GM18909 (cell line): Measurements from ENCODE around the gene GLP1R.

Source experiments
- ATAC-seq: cut with Tn5 transposase; IDR thresholded peaks from one replicate; pipeline ENCODE4 v1.9.1; 2021; ENCODE audit warnings: mild to moderate bottlenecking; ENCODE audit not compliant: unreplicated experiment, poor library complexity

The GLP1R gene

GRCh38 chr6:39061182-39061581, 12.6 kb downstream of the GLP1R start:
- ATAC-seq = no peak

GRCh38 chr6:39061588-39061987, 13.0 kb downstream of the GLP1R start:
- no peak for ATAC-seq

DNA sequence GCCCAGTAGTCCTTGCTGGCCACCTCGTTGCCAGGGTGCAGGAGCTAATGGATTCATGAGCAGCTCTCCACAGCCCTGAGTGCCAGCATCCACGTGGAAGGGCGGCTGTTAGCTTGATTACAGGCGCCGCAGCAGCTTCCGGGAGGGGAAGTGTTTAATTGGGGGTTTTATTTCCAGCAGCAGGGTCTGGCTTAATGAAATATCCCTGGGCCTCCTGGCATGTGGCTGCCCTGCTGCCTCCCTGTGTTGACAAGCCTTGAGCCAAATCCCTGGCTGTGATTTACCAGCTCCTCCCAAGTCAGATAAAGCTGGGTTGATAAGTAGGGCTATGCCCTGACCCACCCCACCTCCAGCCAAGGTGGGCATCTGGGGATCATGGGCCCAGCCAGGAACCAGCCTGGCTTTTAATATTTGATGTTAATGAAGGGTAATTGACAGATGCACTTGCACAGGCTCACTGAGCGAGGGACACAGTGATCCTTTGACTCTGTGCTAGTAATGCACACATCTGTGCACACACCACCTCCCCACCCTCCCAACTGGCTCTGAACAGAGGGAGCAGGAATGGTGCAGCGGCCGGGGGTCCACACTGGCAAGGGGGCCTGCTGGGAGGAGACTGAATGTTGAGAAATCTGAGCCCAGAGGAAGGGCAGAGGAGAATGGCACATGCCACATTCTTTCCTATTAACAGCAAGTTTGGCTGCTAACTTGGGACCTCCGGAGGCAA, 13.6 kb downstream of the GLP1R start:
- ATAC-seq = no peak

GRCh38 chr6:39063526-39063925, 14.9 kb downstream of the GLP1R start:
- ATAC-seq = no peak

DNA sequence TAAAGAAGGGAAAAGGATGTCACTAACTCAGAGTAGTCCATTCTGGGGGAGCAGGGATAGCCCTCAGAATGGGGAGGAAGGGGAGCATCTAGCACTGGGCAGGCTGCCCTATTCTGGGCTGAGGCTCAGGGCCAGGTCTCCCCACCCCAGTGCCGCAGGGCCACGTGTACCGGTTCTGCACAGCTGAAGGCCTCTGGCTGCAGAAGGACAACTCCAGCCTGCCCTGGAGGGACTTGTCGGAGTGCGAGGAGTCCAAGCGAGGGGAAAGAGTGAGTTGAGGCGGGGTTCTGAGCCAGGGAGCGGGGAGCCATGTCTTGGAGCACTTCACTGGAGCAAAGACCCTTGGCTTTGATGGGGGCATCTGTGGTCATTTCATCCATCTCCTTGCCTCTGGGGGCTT, 17.0 kb downstream of the GLP1R start:
- ATAC-seq = no peak

GRCh38 chr6:39068391-39068790, 19.8 kb downstream of the GLP1R start:
- no peak for ATAC-seq

DNA sequence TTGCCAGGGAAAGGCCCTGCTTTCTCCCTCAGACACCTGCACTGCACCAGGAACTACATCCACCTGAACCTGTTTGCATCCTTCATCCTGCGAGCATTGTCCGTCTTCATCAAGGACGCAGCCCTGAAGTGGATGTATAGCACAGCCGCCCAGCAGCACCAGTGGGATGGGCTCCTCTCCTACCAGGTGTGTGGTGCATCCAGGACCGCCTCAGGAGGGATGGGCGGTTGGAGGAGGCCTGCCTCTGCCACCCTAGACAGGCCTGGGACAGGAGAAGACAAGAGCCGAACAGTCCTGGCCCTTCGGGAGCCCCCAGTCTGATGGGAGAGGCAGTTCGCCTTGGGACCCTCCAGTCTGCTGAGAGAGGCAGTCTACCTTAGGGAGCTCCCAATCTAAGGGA, 24.2 kb downstream of the GLP1R start:
- ATAC-seq = no peak

- no peak for ATAC-seq
Observed at GRCh38 chr6:39073471-39074355, 25.1 kb downstream of the GLP1R start.

GRCh38 chr6:39074486-39074885, 25.9 kb downstream of the GLP1R start:
- ATAC-seq = no peak

- no peak for ATAC-seq
Observed at GRCh38 chr6:39075010-39075686, 26.6 kb downstream of the GLP1R start.

DNA sequence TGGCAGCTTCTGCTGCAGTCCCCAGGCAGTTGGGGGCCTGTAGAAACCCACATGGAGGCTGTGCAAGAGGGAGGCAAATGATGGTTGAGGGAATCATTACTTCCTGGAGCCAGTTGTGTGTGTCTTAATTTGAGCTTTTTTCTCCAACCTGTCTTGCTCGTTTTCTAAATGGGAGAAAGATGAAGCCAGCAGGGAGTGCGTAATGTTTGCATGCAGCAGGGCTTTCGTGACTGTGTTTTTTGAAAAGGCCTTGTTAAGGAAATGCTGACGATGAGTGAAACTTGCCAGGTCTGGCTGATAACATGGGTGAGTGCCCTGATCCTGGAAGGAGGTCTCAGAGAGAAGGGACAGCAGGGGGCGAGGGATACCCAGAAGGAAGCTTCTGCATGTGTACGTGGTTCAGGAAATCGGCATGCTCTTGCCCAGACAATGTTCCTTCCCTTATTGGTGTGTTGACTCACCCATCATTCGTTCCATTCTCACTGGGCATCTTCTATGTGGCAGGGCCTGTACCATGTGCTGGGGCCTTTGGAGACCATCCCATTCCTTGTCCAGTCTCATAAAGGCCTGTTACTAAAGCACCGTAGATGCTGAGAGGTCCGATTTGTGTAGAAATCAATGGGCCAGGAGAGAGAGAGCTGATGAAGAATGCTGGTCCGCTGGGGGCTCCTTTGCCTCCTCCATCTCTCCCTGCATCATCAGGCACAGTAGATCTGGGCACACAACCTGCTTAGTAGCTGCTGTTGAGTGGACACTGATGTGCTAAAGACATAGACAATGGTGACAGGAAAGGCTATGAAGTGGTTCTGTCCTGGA, 27.4 kb downstream of the GLP1R start:
- ATAC-seq = no peak

DNA sequence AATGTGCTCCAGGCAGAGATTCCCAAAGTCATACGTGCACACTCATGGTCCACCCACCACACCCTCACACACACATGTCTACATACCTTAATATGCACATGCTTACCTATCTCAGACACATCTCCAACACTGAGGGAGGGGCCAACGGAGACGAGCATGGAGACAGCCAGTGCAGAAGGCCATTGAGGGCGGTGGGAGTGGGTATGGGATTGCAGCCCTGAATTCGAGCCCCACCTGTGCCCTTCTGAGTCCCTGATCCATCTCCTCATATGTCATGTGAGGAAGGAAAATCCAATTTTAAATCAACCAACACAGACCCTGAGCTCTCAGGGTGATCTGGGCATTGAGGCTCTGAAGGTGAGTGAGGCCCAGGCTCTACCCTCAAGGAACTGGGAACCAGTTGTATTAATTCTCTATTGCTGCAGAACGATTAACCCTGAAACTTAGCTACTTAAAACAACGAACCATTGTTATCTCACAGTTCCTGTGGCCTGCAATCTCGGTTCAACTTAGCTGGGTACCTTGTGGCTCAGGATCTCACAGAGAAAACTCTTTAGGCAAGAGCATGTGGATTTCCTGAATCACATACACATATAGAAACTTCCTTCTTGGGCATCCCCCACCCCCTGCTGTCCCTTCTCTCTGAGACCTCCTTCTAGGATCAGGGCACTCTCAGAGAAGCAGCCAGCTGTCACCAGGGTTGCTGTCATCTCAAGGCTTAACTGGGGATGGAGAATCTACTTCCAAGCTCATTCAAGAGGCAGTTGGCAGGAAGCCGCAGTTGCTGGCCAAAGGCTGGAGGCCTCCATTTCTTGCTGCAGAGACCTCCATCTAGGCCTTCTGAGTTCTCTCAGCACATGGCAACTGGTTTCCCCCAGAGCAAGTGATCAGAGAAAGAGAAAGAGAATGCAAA, 28.3 kb downstream of the GLP1R start:
- ATAC-seq = no peak

DNA sequence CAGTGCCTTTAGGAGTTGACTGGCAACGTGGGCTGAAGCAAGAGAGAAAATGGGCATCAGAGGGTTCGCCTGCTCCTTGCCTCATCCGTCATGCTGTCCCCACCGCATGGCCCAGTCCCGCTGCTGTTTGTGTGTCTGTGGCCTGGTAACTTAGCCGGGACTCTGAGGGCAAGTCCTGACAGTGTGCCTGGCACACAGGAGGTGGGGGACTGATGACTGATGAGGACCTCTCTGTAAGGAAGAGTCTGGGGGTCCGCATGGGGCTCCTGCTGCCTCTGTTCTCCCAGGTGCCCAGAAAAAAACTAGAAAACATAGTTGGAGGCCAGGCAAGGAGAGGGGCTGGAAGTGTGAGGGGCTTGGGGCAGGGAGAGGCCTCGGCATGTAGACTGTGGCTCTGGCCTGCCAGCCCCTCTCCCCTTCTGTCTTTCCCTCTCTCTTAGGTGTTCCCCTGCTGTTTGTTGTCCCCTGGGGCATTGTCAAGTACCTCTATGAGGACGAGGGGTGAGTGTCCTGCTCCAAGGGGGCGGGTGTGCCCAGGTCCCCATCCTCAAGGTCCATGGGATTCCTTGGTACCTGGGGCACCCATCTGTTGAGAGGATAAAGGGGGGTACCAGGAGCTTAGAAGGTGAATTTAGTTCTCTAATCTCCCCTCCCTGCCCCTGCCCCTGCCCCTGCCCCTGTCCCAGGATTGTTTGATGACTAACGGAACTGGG, 29.5 kb downstream of the GLP1R start:
- no peak for ATAC-seq

DNA sequence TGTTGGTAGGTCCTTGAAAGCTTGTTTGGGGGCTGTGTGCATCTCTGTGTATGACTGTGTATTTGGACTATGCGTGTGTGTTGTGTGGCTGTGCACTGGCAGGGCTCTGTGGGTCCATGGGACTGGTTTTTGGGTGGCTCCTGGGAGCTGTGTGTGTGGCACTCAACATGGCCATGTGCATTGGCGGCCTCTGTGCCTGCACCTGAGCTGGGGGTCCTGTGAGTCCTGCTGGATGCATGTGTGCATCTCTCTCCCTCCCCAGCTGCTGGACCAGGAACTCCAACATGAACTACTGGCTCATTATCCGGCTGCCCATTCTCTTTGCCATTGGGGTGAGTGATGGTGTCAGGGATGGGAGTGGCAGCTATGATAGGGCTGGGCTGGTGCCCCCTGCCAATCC, 30.1 kb downstream of the GLP1R start:
- ATAC-seq = no peak

DNA sequence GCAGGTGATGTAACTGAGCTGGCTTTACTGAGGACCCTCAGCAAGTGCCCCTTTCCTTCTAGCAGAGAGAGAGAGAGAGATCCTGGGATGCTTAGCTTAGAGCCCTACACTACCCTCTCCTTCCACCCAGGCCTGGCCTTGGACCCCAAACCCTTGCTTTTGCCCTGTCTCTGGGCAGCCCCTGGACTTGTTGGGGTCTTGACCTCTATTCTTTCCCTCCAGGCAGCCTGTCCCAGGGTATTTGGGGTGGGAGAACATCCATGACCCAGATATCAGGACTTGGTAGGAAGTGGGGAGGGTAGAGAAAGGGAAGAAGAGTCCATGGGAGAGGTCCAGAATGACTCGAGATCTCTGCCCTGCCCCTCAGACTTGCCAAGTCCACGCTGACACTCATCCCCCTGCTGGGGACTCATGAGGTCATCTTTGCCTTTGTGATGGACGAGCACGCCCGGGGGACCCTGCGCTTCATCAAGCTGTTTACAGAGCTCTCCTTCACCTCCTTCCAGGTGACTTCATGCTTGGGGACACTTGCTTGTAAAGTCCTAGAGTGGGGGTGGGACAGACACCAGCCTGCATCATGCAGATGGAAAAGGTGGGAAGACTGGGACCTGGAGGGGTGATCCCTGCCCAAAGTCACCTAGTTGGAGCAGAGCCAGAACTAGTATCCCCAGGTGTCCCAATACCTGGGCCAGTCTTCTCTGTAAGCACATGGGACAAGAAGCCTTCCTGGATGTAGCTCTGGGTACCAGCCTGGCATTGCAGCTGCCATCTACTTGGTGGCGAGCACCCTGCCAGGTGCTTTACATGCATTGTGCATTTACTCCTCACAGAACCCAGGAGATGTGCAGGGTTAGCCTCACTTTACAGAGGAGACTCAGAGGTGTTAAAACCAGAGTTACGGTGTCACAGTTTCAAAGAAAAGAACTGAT, 30.9 kb downstream of the GLP1R start:
- no peak for ATAC-seq

- no peak for ATAC-seq
Observed at GRCh38 chr6:39080246-39080875, 31.8 kb downstream of the GLP1R start.

GRCh38 chr6:39082310-39082709, 33.7 kb downstream of the GLP1R start:
- ATAC-seq = no peak
